KBM-7 (cell line): ENCODE data around the gene BCL2L11.

Experiments
- DNase-seq: peaks from one replicate; pipeline ENCODE4 v3.0.0-alpha.2; 2015
- in situ Hi-C: fragments of 300-500 bp; cut with MboI; formaldehyde crosslinking; loops from 2 replicates; pipeline ENCODE4 v1.14.3; 2020; ENCODE audit warnings: low sequenced_read_pairs, low pct_unique_long_range_greater_than_20kb, mixed read lengths

Gene BCL2L11

GRCh38 chr2:111138839-111139238 is 18.1 kb downstream of the BCL2L11 start:
- no peak for DNase-seq
- in situ Hi-C loops: no loop called here

GRCh38 chr2:111139637-111140317 is 19.1 kb downstream of the BCL2L11 start:
- in situ Hi-C loops: no loop called here
- no peak for DNase-seq

- in situ Hi-C loops: no loop called here
- no peak for DNase-seq
These were observed 20.1 kb downstream of the BCL2L11 start for GRCh38 chr2:111140815-111141214.

DNA sequence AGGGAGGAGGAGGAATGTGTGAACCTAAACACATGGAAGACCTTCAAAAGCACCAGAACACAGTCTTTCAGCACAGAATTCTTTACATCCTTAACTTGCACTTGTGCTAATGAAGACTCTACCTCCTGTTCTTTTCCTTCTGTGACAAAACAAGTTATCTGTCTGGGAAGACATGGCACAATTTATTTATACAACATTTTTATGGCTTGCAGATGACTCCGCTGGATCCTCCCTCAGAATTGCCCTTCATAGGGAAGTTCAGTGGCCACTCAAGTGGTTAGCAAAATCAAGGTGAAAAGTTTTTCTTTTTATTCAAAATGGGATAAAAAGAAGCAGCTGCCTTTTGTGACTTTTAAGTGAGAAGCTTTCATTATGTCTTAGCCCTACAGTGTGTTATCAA is 21.4 kb downstream of the BCL2L11 start:
- no peak for DNase-seq
- in situ Hi-C loops: no loop called here

GRCh38 chr2:111143107-111143842 is 22.6 kb downstream of the BCL2L11 start:
- in situ Hi-C loops: no loop called here
- DNase-seq: no peak

DNA sequence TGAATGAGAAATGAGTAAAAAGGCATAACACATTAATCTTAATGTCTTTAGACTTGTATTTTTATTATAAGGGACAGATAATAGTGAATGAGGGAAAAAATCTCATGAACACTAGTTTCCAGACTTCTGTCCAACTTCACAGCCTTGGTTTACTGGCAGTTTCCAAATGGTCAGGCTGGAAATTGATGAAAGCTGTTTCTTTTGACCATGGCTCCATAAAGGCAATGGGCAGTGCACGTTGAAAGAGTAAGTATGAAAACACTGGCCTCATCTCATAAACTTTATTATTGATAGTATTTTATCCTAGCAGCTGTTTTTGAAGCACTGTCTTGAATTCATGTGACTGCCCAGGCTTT is 23.1 kb downstream of the BCL2L11 start:
- in situ Hi-C loops: no loop called here
- DNase-seq: no peak

DNA sequence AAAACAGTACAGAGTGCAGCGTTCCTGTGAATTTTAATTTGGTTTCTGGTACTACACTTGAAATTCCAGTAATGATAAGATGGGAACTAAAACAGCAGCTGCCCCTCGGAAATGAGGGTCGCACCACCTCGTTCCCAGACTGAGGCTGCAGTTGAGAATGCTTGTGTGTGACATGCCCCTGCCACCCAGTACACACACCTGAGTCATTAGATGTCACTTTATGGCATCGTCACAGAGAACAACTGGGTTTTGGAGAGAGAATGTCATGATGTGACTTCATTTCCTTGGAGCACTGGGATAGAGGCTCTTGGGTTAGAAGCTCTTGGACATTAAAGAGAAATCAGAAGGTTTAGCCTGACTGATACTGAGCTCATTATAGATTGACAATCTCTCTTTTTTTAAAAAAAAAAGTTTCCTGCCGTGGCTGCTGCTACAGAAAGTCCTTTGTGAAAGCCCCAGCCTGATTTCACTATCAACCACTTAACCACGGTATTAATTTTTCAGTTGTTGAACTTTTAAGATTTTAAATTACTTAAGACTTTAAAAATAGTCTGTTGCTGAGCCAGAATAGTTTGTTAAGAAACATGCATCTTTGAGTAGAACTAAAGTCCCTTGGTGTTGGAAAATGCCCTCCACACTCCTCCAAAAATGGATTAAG is 24.5 kb downstream of the BCL2L11 start:
- in situ Hi-C loops: no loop called here
- DNase-seq: no peak

- in situ Hi-C loops: no loop called here
- DNase-seq: no peak
These were observed 25.2 kb downstream of the BCL2L11 start for GRCh38 chr2:111145951-111146350.

DNA sequence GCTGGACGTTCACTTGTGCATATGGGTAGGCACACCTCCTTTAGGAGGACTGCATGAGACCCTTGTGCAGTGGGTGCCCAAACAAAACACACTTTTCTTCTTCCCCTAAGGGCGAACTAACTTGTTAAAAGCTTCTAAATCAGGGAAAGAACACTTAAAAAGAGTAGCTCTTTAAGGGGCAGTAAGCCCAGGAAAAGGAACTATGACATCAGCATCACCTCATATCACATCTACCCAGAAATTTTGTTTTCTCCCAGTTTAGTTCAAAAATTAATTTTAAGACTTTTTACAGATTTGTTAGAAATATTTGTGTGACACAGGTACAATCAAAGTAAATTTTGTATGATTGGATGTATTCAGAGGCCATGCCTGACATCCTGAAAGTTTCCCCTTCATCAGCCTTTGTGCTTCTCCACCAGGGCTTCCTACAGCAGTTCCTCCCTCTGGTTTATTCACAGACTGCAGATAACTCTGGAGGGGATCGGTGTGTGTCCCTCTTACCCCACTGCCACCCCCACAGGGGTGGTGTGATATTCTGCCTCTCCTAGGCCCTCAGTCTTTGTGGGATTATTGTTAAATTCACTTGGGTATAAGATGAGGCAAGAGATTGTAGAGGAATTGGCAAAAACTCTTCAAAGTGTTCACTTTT is 27.6 kb downstream of the BCL2L11 start:
- in situ Hi-C loops: no loop called here
- peak; percentile 18 for DNase-seq

GRCh38 chr2:111148925-111149324 is 28.2 kb downstream of the BCL2L11 start:
- in situ Hi-C loops: no loop called here
- no peak for DNase-seq

DNA sequence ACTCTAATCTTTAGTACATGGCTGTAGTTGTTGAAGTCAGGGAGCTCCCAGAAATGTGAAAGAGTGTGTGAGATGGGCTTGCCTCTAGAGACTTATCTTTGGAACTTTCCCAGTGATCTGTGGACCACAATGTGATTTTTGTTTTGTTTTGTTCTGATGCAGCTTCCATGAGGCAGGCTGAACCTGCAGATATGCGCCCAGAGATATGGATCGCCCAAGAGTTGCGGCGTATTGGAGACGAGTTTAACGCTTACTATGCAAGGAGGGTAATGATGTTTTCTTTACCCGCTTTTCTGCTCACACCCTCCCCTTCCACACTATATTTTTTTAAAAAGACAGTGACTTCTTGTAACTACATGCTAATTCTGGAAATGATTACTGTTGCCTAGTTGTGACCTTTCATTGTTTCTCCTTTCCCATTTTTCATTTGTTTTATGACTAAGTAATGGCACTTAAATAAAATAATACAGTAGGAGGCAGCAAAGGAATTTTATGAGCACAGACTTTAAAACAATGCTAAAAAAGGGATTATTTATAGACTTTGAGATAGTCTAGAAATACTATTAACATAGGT is 29.3 kb downstream of the BCL2L11 start:
- in situ Hi-C loops: no loop called here
- DNase-seq: no peak

DNA sequence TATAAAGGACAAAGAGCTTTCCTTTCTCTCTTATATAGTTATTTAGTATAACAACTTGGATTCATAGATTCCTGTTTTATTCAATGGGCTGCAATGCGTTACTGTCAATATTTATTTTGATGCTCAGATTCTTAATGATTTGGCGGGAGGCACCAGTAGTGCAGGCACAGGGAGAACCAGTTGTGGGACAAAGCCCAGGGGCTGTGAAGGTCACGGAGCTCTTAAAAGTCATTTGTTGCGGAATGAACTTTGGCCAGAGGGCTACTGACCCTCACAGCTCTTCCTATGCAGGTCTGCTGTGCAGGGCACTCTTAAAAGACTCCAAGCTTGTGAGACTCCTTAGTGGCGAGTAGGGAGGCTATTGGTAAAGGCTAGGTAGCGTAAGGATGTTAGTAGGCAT is 34.0 kb downstream of the BCL2L11 start:
- in situ Hi-C loops: no loop called here
- DNase-seq: no peak

GRCh38 chr2:111155610-111156009 is 34.9 kb downstream of the BCL2L11 start:
- no peak for DNase-seq
- in situ Hi-C loops: no loop called here

DNA sequence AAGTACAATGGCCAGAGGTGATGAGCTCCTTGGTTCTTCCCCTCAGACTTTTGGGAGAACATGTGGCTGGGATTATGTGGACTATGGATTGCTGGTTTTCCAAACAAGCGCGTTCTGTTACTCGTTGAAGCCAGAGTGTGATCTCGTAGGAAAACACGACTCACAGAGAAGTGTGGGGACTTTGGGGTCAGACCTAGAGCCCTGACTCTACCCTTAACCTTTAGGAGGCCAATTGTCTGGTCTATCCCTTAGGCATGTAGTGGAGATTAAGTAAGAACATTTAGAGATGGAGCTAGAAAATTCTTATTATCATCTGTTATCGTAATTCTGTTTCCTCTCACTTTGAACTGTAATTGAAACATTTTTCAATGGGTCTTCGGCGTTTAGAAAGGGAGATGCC is 35.8 kb downstream of the BCL2L11 start:
- in situ Hi-C loops: no loop called here
- DNase-seq: no peak

GRCh38 chr2:111157071-111157661 is 36.5 kb downstream of the BCL2L11 start:
- DNase-seq: no peak

DNA sequence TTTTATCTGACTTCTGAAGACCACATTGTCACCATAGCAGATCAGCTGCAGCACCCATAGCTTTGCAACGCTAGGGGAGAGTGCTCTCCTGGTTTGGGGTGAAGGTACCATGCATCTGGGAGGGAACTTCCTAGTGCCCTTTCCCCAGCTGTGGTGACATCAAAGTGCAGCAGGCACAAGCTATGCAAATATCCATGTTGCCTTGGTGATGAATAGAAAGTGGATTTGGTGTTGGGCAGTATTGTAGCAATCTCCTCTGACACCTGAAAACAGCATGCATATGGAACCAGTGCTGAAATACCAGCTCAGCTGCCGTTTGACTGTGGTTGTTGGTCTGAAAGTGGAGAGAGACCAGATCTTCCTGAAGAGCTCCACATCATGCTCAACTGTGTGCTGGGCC is 37.1 kb downstream of the BCL2L11 start:
- in situ Hi-C loops: no loop called here

More at GRCh38 chr2:111157071-111157661, 36.5 kb downstream of the BCL2L11 start:
- in situ Hi-C loops: no loop called here

GRCh38 chr2:111159641-111160040 is 38.9 kb downstream of the BCL2L11 start:
- no peak for DNase-seq
- in situ Hi-C loops: no loop called here

More for the DNA sequence above, 37.1 kb downstream of the BCL2L11 start:
- no peak for DNase-seq

DNA sequence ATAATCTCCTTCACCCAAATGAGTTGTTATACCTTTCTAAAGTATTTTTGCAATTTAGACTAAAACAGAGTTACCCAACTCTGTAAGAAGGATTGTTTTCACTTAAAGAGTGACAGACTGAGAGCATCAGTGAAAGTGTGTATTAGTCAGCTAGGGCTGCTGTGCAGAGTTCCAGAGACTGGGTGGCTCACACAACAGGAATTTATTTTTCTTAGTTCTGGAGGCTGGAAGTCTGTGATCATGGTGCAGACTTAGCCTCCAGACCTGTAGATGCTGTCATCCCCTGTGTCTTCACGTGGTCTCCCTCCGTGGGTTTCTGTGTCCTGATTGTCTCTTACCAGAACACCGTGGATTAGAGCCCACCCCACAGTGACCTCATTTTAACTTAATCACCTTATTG is 40.0 kb downstream of the BCL2L11 start:
- no peak for DNase-seq
- in situ Hi-C loops: no loop called here

- in situ Hi-C loops: no loop called here
- no peak for DNase-seq
These were observed 41.3 kb downstream of the BCL2L11 start for GRCh38 chr2:111161971-111162370.
